Naive thymus-derived CD4-positive, alpha-beta T cell (primary cell): ENCODE measurements around the gene ALPP. TPM values are rescaled to one million over a fixed set of nuclear protein-coding genes. Genes with fewer than 3 reads are reported as not detected.

Experiments
- ATAC-seq: fragments of 150-1000 bp; cut with Tn5 transposase; 2 replicates; pipeline ENCODE4 v1.10.0; 2021; ENCODE audit warnings: mild to moderate bottlenecking, moderate library complexity
- CTCF ChIA-PET: fragments of 350-600 bp; sonication (Branson Sonifier 250); formaldehyde crosslinking; loops from one replicate; lab custom pipeline; 2021; ENCODE audit warnings: antibody characterized with exemption; lab: Charles Lee
- POLR2A ChIA-PET: fragments of 350-600 bp; sonication (Branson Sonifier 250); formaldehyde crosslinking; loops from one replicate; lab custom pipeline; 2021; ENCODE audit warnings: antibody characterized with exemption, inconsistent platforms; lab: Charles Lee
- DNase-seq, 9 donors: peaks; one replicate each; pipeline versions ENCODE4 v3.0.0 to v3.0.0-alpha.2; 2020 to 2022; ENCODE audit warnings: mixed read lengths in 1 of 9
- H3K27ac ChIP-seq: one replicate; pipeline ENCODE4 v1.7.0; 2013; ENCODE audit warnings: mild to moderate bottlenecking, low read depth, low read length, moderate library complexity
- H3K27me3 ChIP-seq, 2 donors: one replicate each; pipeline ENCODE4 v1.7.0; 2013; ENCODE audit warnings: low read length in 2 of 2, mild to moderate bottlenecking in 2 of 2, moderate library complexity in 2 of 2; ENCODE audit not compliant: control insufficient read depth in 2 of 2, insufficient read depth in 2 of 2
- H3K36me3 ChIP-seq, 3 experiments: 1 replicate in 2 of 3; 2 replicates in 1 of 3; pipeline ENCODE4 v1.7.0; 2013; ENCODE audit warnings: low read length in 3 of 3, mild to moderate bottlenecking in 3 of 3, moderate library complexity in 1 of 3; ENCODE audit not compliant: insufficient read depth in 3 of 3, control insufficient read depth in 2 of 3
- H3K4me1 ChIP-seq, 2 donors: one replicate each; pipeline ENCODE4 v1.7.0; 2013; ENCODE audit warnings: low read length in 2 of 2, mild to moderate bottlenecking in 2 of 2, moderate library complexity in 1 of 2; ENCODE audit not compliant: control insufficient read depth in 2 of 2, insufficient read depth in 2 of 2
- H3K4me3 ChIP-seq: 2 replicates; pipeline ENCODE4 v1.7.0; 2013; ENCODE audit warnings: mild to moderate bottlenecking, low read length
- H3K9me3 ChIP-seq, 3 experiments: 1 replicate in 2 of 3; 2 replicates in 1 of 3; pipeline ENCODE4 v1.7.0; 2013; ENCODE audit warnings: low read length in 3 of 3; ENCODE audit not compliant: control insufficient read depth in 2 of 3
- H3K27ac Mint-ChIP-seq, 9 donors: one replicate each; pipeline ENCODE4 v1.8.0; 2020 to 2022; ENCODE audit warnings: mixed read lengths in 9 of 9, mild to moderate bottlenecking in 8 of 9, moderate library complexity in 5 of 9, inconsistent platforms in 2 of 9
- H3K27me3 Mint-ChIP-seq, 5 donors: one replicate each; pipeline ENCODE4 v1.8.0; 2021 to 2022; ENCODE audit warnings: mixed read lengths in 5 of 5, mild to moderate bottlenecking in 1 of 5
- H3K36me3 Mint-ChIP-seq, 5 donors: one replicate each; pipeline ENCODE4 v1.8.0; 2020 to 2022; ENCODE audit warnings: mixed read lengths in 5 of 5, mild to moderate bottlenecking in 3 of 5, inconsistent platforms in 1 of 5
- H3K4me1 Mint-ChIP-seq, 7 donors: one replicate each; pipeline ENCODE4 v1.8.0; 2020 to 2022; ENCODE audit warnings: mixed read lengths in 7 of 7, mild to moderate bottlenecking in 3 of 7, inconsistent platforms in 1 of 7
- H3K4me3 Mint-ChIP-seq, 10 donors: one replicate each; pipeline ENCODE4 v1.8.0; 2020 to 2022; ENCODE audit warnings: mild to moderate bottlenecking in 10 of 10, mixed read lengths in 10 of 10, moderate library complexity in 6 of 10, inconsistent platforms in 2 of 10
- H3K9me3 Mint-ChIP-seq, 11 donors: one replicate each; pipeline ENCODE4 v1.8.0; 2020 to 2022; ENCODE audit warnings: mixed read lengths in 11 of 11, mild to moderate bottlenecking in 4 of 11, inconsistent platforms in 1 of 11, moderate library complexity in 1 of 11
- intact Hi-C, 2 donors: fragments of 100-400 bp; cut with micrococcal nuclease; formaldehyde crosslinking; loops; one replicate each; pipeline ENCODE4 v1.15.1; 2023
- polyA plus RNA-seq, 2 donors: library from polyadenylated mRNA; unstranded; fragments of 300-500 nt; fragmentation: Illumina TruSeq; gene quantifications; one replicate each; pipeline ENCODE4 v1.2.3, GENCODE V29; 2021
- total RNA-seq, 6 experiments: library from RNA in 5 of 6; stranded (reverse) in 5 of 6; gene quantifications; 1 replicate in 5 of 6; 2 replicates in 1 of 6; pipeline ENCODE4 v1.2.3 and lab custom pipeline; 2021 to 2026

Gene ALPP
- total and polyA plus RNA-seq, 7 experiments from 2014 or later: 0.24 TPM; not detected in 5

DNA sequence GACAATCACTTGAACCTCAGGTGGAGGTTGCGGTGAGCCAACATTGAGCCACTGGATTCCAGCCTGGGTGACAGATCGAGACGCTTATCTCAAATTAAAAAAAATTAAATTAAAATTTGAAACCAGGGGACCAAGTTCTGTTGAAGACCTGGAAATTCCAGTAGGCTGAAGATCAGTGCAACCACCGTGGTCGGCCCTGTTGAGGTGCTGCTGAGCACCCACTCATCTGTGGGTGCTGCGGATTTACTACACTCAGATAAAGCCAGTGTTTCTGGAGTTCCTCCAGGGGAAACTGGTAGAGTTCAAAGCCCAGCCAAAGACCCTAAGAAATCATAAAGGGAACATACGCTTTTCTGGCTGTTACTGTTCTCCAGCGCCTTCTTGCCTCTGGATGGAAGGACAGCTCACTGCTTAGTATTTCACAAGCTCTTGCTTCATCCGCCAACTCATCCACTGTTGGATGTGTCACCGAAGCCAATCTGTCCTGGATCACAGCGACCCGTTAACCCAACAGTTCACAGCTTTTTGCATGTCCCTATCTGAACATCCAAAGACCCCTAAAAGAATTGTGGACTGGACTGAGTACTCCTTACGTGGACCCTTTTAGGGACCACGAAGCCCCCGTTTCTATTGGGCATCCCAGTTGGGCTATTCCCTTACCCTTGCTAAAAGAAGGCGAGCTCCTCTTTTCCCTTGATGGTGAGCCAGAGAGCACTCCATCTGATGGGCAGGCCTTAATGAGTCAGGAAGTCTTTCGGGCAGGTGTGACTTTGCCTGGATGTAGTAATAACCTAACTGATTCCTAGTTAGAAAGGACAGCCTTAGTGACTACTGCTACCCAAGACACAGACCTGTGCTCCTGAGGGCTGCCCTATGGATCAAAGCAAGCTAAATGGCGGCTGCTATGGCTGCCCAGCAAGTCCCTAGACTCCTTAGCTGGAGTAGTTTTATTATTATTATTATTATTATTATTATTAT lies 6.0 kb upstream of the ALPP start:
- Histone ChIP-seq H3K9me3 (no peaks in the 10 kb centered on the region), H3K27me3 (no peaks in the 10 kb centered on the region), H3K36me3 (no peaks in the 10 kb centered on the region), H3K27ac (no peak overlapping the region), H3K4me1 (no peaks in the 10 kb centered on the region), H3K4me3 (no peak overlapping the region)
- H3K4me1 Mint-ChIP-seq: no peaks in the 10 kb centered on the region
- no peak overlapping the region for H3K27ac Mint-ChIP-seq
- CTCF ChIA-PET: no interaction called here
- POLR2A ChIA-PET: no interaction called here
- H3K4me3 Mint-ChIP-seq: no peak overlapping the region
- no peaks in the 10 kb centered on the region for H3K9me3 Mint-ChIP-seq
- no peaks in the 10 kb centered on the region for H3K27me3 Mint-ChIP-seq
- no peaks in the 10 kb centered on the region for H3K36me3 Mint-ChIP-seq
- ATAC-seq: no peak
- intact Hi-C loops: no loop called here
- DNase-seq: no peak

DNA sequence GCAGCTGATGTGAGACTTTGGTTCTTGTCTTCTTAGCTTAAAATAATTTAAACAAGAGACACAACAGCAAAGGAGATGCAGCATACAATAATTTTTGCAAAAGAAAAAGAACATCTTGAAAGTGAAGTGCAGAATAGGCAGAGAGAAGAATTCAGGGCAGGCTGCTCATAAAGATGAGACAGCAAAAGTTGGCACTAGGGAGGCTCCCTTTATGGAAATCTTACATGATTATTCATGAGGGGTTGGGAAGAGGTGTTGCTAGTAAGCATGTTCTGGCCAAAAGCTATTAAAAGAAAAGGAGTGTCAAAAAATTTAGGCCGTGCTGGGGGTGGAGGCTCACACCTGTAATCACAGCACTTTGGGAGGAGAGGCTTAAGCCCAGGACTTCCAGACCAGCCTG lies 4.2 kb upstream of the ALPP start:
- POLR2A ChIA-PET: no interaction called here
- DNase-seq (no peak), ATAC-seq (no peak)
- no peaks in the 10 kb centered on the region for H3K27me3 ChIP-seq
- intact Hi-C loops: no loop called here
- Mint-ChIP-seq H3K4me3 (no peak overlapping the region), H3K27ac (no peak overlapping the region), H3K36me3 (no peaks in the 10 kb centered on the region), H3K4me1 (no peaks in the 10 kb centered on the region), H3K27me3 (no peaks in the 10 kb centered on the region), H3K9me3 (no peaks in the 10 kb centered on the region)
- H3K36me3 ChIP-seq: no peaks in the 10 kb centered on the region
- CTCF ChIA-PET: interaction anchor here (0.9 kb wide), 1 partner anchor 488 kb away, joined by 4 read pairs; no protein-coding TSS in a partner anchor
- no peaks in the 10 kb centered on the region for H3K9me3 ChIP-seq
- no peaks in the 10 kb centered on the region for H3K4me1 ChIP-seq
- no peak overlapping the region for H3K27ac ChIP-seq
- H3K4me3 ChIP-seq: no peak overlapping the region

DNA sequence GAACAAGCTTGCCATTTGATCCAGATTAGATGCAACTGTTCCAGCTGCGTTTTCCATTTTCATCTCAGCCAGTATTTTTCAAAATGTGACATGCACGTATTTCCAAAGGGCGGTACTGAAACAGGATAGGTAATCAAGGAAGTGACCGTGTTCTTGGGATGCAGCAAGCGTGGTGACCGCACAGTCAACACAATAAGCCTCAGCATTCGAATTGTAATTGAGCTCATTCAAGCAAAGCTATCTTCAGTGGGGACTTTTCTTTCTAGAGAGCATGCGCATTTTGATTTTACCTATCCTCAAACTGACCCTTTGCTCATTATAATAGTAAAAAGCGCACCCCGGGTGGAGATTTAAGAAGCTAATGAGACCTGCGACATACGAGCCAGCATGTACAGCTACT lies 3.4 kb upstream of the ALPP start:
- Mint-ChIP-seq H3K9me3 (no peaks in the 10 kb centered on the region), H3K4me3 (no peak overlapping the region), H3K36me3 (no peaks in the 10 kb centered on the region), H3K4me1 (no peaks in the 10 kb centered on the region), H3K27me3 (no peaks in the 10 kb centered on the region), H3K27ac (no peak overlapping the region)
- Histone ChIP-seq H3K36me3 (no peaks in the 10 kb centered on the region), H3K4me1 (no peaks in the 10 kb centered on the region), H3K27ac (no peak overlapping the region), H3K27me3 (no peaks in the 10 kb centered on the region), H3K9me3 (no peaks in the 10 kb centered on the region), H3K4me3 (no peak overlapping the region)
- ATAC-seq (no peak), DNase-seq (no peak)
- ChIA-PET POLR2A (interaction anchor here (0.6 kb wide), 1 partner anchor 527 kb away, joined by 4 read pairs; no protein-coding TSS in a partner anchor), CTCF (no interaction called here)
- intact Hi-C loops: no loop called here

DNA sequence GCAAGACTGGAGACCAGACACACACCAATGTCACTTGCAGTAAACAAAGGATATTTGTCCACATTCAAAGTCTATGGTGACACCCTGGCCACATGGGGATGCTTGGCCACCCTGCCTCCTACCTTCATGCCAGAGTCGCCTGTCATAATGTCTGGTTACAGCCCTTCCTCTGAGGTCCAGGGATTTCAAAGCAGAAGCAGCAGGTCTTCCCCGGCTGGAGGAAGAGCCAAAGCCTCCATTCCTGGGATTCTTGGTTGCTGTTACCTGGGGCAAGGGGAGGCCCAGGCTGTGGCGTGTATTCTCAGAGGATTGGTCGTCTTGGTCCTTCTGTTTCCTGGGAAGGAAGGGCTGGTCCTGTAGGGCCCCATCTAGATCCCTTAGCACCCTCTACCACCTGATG lies 2.3 kb upstream of the ALPP start:
- no peaks in the 10 kb centered on the region for H3K36me3 Mint-ChIP-seq
- Histone ChIP-seq H3K4me1 (no peaks in the 10 kb centered on the region), H3K4me3 (no peak overlapping the region), H3K9me3 (no peaks in the 10 kb centered on the region), H3K36me3 (no peaks in the 10 kb centered on the region), H3K27ac (no peak overlapping the region), H3K27me3 (no peaks in the 10 kb centered on the region)
- POLR2A ChIA-PET: no interaction called here
- no peaks in the 10 kb centered on the region for H3K4me1 Mint-ChIP-seq
- ATAC-seq (no peak), DNase-seq (no peak)
- H3K4me3 Mint-ChIP-seq: no peak overlapping the region
- no peaks in the 10 kb centered on the region for H3K27me3 Mint-ChIP-seq
- intact Hi-C loops: no loop called here
- no peaks in the 10 kb centered on the region for H3K9me3 Mint-ChIP-seq
- CTCF ChIA-PET: interaction anchor here (1.2 kb wide), 1 partner anchor 455 kb away, joined by 3 read pairs; no protein-coding TSS in a partner anchor
- peak overlapping the region in 1 of 9 donors; percentile 55 for H3K27ac Mint-ChIP-seq

DNA sequence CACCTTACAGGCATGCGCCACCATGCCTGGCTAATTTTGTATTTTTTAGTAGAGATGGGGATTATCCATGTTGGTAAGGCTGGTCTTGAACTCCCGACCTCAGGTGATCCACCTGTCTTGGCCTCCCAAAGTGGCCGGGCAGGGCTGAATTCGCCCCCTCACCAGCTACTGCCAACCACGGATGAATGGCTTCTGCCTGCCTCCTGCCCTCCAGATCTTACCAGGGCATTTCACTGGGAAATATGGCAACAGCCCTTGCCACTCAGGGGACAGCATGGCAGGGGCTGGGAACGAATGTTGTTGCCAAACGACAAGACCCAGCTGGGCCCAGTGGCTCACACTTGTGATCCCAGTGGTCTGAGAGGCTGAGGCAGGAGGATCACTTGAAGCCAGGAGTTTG lies 1.8 kb upstream of the ALPP start:
- ChIA-PET POLR2A (no interaction called here), CTCF (interaction anchor here (1.2 kb wide), 1 partner anchor 455 kb away, joined by 3 read pairs; no protein-coding TSS in a partner anchor)
- DNase-seq (no peak), ATAC-seq (no peak)
- H3K4me3 ChIP-seq: no peak overlapping the region
- H3K9me3 Mint-ChIP-seq: no peaks in the 10 kb centered on the region
- H3K27me3 Mint-ChIP-seq: peaks cover 0 to 1% (median 0%) of the 10 kb centered on the region in 5 donors
- H3K9me3 ChIP-seq: no peaks in the 10 kb centered on the region
- intact Hi-C loops: no loop called here
- H3K4me3 Mint-ChIP-seq: no peak overlapping the region
- no peaks in the 10 kb centered on the region for H3K27me3 ChIP-seq
- H3K4me1 ChIP-seq: no peaks in the 10 kb centered on the region
- H3K27ac ChIP-seq: no peak overlapping the region
- no peaks in the 10 kb centered on the region for H3K4me1 Mint-ChIP-seq
- peak overlapping the region in 1 of 9 donors; percentile 55 for H3K27ac Mint-ChIP-seq
- no peaks in the 10 kb centered on the region for H3K36me3 Mint-ChIP-seq
- no peaks in the 10 kb centered on the region for H3K36me3 ChIP-seq

GRCh38 chr2:232377319-232377718 lies 1.2 kb upstream of the ALPP start:
- no peak for ATAC-seq
- Histone ChIP-seq H3K9me3 (no peaks in the 10 kb centered on the region), H3K36me3 (no peaks in the 10 kb centered on the region), H3K4me3 (no peak overlapping the region), H3K4me1 (no peaks in the 10 kb centered on the region), H3K27me3 (no peaks in the 10 kb centered on the region), H3K27ac (no peak overlapping the region)
- Mint-ChIP-seq H3K9me3 (no peaks in the 10 kb centered on the region), H3K27me3 (peaks cover 0 to 7% (median 3%) of the 10 kb centered on the region in 5 donors), H3K4me3 (no peak overlapping the region), H3K27ac (no peak overlapping the region), H3K36me3 (no peaks in the 10 kb centered on the region), H3K4me1 (no peaks in the 10 kb centered on the region)
- DNase-seq: no peak
- POLR2A ChIA-PET: no interaction called here
- intact Hi-C loops: no loop called here
- CTCF ChIA-PET: interaction anchor here (1.2 kb wide), 1 partner anchor 456 kb away, joined by 3 read pairs; no protein-coding TSS in a partner anchor
